Measurements from ENCODE around the gene TAP1.

GRCh38 chr6:32855467-32856174, 2.1 kb upstream of the TAP1 start:
- no peak for TF ChIP-seq BRCA1 (IDR thresholded peaks at IDR 0.05; ENCODE audit: low read depth, low read length)
- TF ChIP-seq, protein P1, sequence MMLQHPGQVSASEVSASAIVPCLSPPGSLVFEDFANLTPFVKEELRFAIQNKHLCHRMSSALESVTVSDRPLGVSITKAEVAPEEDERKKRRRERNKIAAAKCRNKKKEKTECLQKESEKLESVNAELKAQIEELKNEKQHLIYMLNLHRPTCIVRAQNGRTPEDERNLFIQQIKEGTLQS (IDR thresholded peaks at IDR 0.05; ENCODE audit: insufficient read depth, low read depth, low read length) = no peak
- no peak for TF ChIP-seq POLR2A (IDR thresholded peaks at IDR 0.05; ENCODE audit: control extremely low read depth in 1 of 2, low read depth in 2 of 2, low read length in 2 of 2)
- TF ChIP-seq SIN3A (conservative IDR thresholded peaks at IDR 0.05 in 1 of 2, IDR thresholded peaks at IDR 0.05 in 1 of 2; ENCODE audit: low read depth in 1 of 2, low read length in 2 of 2) = no peak
- no peak for TF ChIP-seq POLR2AphosphoS5 (IDR thresholded peaks at IDR 0.05; ENCODE audit: low read depth, low read length)
- no peak for TF ChIP-seq EP300 (IDR thresholded peaks at IDR 0.05; ENCODE audit: borderline replicate concordance in 1 of 2, low read depth in 2 of 2, low read length in 2 of 2)
- no peak for TF ChIP-seq CTCF (IDR thresholded peaks at IDR 0.05; ENCODE audit: control extremely low read depth in 1 of 3, insufficient read depth in 1 of 3, low read depth in 1 of 3, low read length in 3 of 3)
- TF ChIP-seq YY1 (IDR thresholded peaks at IDR 0.05; ENCODE audit: low read depth, low read length) = no peak
- no peak for TF ChIP-seq MAFK (IDR thresholded peaks at IDR 0.05; ENCODE audit: low read depth, low read length)

All from H1 (cell line).